B cell (primary cell): Measurements from ENCODE around the gene TRPM7. TPM values are rescaled to one million over a fixed set of nuclear protein-coding genes. Genes with fewer than 3 reads are reported as not detected.

Experiments used
- ATAC-seq: fragments of 200-7000 bp; cut with Tn5 transposase; one replicate; pipeline ENCODE4 v1.10.0; 2021; ENCODE audit warnings: low read depth, mild to moderate bottlenecking, moderate number of reproducible peaks, moderate library complexity
- CTCF ChIA-PET: fragments of 350-600 bp; sonication (Branson Sonifier 250); formaldehyde crosslinking; loops from one replicate; lab custom pipeline; 2021; ENCODE audit warnings: antibody characterized with exemption, inconsistent platforms; lab: Charles Lee
- POLR2A ChIA-PET: fragments of 350-600 bp; sonication (Branson Sonifier 250); formaldehyde crosslinking; loops from one replicate; lab custom pipeline; 2021; ENCODE audit warnings: antibody characterized with exemption; lab: Charles Lee
- DNase-seq: peaks from one replicate; pipeline ENCODE4 v3.0.0; 2013
- H2AFZ ChIP-seq: 2 replicates; pipeline ENCODE4 v1.6.1; 2012; ENCODE audit warnings: mild to moderate bottlenecking, low read depth, low read length; ENCODE audit not compliant: insufficient read depth, poor library complexity, severe bottlenecking
- H3K27ac ChIP-seq, 2 donors: 1 replicate in 1 of 2; 2 replicates in 1 of 2; pipeline ENCODE4 v1.5.1; 2012 to 2013; ENCODE audit warnings: low read length in 2 of 2, mild to moderate bottlenecking in 2 of 2, moderate library complexity in 1 of 2
- H3K27me3 ChIP-seq, 4 experiments: fragments of 200-600 bp in 1 of 4; sonication (generic) in 1 of 4; replicated peaks in 1 of 4; 1 replicate in 2 of 4; 2 replicates in 2 of 4; pipeline versions ENCODE4 v1.6.1 to v1.7.0; 2013 to 2016; ENCODE audit warnings: low read length in 3 of 4, mild to moderate bottlenecking in 2 of 4, mixed read lengths in 1 of 4, moderate library complexity in 1 of 4; ENCODE audit not compliant: insufficient read depth in 4 of 4, control insufficient read depth in 3 of 4; ENCODE audit errors: control extremely low read depth in 1 of 4
- H3K36me3 ChIP-seq, 2 experiments: replicated peaks in 1 of 2; 1 replicate in 1 of 2; 2 replicates in 1 of 2; pipeline versions ENCODE4 v1.6.1 to v1.7.1; 2013; ENCODE audit warnings: low read length in 1 of 2; ENCODE audit not compliant: insufficient read depth in 2 of 2, control insufficient read depth in 1 of 2; ENCODE audit errors: control extremely low read depth in 1 of 2, extremely low read depth in 1 of 2
- H3K4me1 ChIP-seq, 2 donors: fragments of 200-600 bp in 1 of 2; sonication (generic) in 1 of 2; 1 replicate in 1 of 2; 2 replicates in 1 of 2; pipeline versions ENCODE4 v1.5.1 to v1.6.1; 2013 to 2017; ENCODE audit warnings: low read length in 2 of 2; ENCODE audit not compliant: control insufficient read depth in 2 of 2, insufficient read depth in 2 of 2
- H3K4me2 ChIP-seq: replicated peaks from 2 replicates; pipeline ENCODE3; 2012; ENCODE audit warnings: mild to moderate bottlenecking, low read depth, low read length; ENCODE audit not compliant: poor library complexity, severe bottlenecking
- H3K4me3 ChIP-seq, 5 experiments: fragments of 200-600 bp in 1 of 5; sonication (generic) in 1 of 5; 1 replicate in 3 of 5; 2 replicates in 2 of 5; pipeline versions ENCODE4 v1.5.1 to v1.7.0; 2011 to 2016; ENCODE audit warnings: low read length in 4 of 5, mild to moderate bottlenecking in 4 of 5, low read depth in 2 of 5, control low read depth in 1 of 5, moderate library complexity in 1 of 5; ENCODE audit not compliant: insufficient read depth in 1 of 5; ENCODE audit errors: control extremely low read depth in 1 of 5, extremely low read depth in 1 of 5
- H3K79me2 ChIP-seq: fragments of 200-600 bp; sonication (generic); one replicate; pipeline ENCODE4 v1.6.0; 2016; ENCODE audit warnings: low read length; ENCODE audit not compliant: control insufficient read depth, insufficient read depth
- H3K9ac ChIP-seq: fragments of 200-600 bp; sonication (generic); 2 replicates; pipeline ENCODE4 v1.6.1; 2017; ENCODE audit warnings: mild to moderate bottlenecking, low read length, moderate library complexity
- H3K9me3 ChIP-seq, 3 donors: one replicate each; pipeline versions ENCODE4 v1.6.1 to v1.7.1; 2013; ENCODE audit warnings: low read length in 2 of 3; ENCODE audit not compliant: control insufficient read depth in 2 of 3, insufficient read depth in 1 of 3; ENCODE audit errors: control extremely low read depth in 1 of 3
- H4K20me1 ChIP-seq: 2 replicates; pipeline ENCODE4 v1.6.0; 2012; ENCODE audit warnings: mild to moderate bottlenecking, low read length; ENCODE audit not compliant: insufficient read depth, control insufficient read depth, poor library complexity, severe bottlenecking
- H3K27ac Mint-ChIP-seq: one replicate; pipeline ENCODE4 v1.8.0; 2021; ENCODE audit warnings: mixed read lengths
- H3K27me3 Mint-ChIP-seq: one replicate; pipeline ENCODE4 v1.8.0; 2021; ENCODE audit warnings: mixed read lengths
- H3K4me1 Mint-ChIP-seq: one replicate; pipeline ENCODE4 v1.8.0; 2021; ENCODE audit warnings: mixed read lengths
- H3K4me3 Mint-ChIP-seq: one replicate; pipeline ENCODE4 v1.8.0; 2021; ENCODE audit warnings: mixed read lengths
- H3K9me3 Mint-ChIP-seq: one replicate; pipeline ENCODE4 v1.8.0; 2022; ENCODE audit warnings: mixed read lengths; ENCODE audit not compliant: insufficient read depth
- CTCF ChIP-seq: fragments of 200-600 bp; IDR thresholded peaks from one replicate; pipeline ENCODE4 v1.8.0; 2022; ENCODE audit warnings: antibody characterized with exemption, mild to moderate bottlenecking
- EZH2 ChIP-seq: IDR thresholded peaks from 2 replicates; pipeline ENCODE4 v1.6.1; 2012; ENCODE audit warnings: borderline replicate concordance, low read depth, mild to moderate bottlenecking, moderate library complexity, low read length; ENCODE audit not compliant: insufficient read depth, poor library complexity, severe bottlenecking
- WGBS: methylation state at CpG from one replicate; pipeline ENCODE4 v1.1.5; 2013; ENCODE audit warnings: missing lambda C conversion rate; ENCODE audit not compliant: insufficient coverage; 5-methylcytosine and 5-hydroxymethylcytosine counted together
- intact Hi-C: fragments of 100-400 bp; cut with micrococcal nuclease; formaldehyde crosslinking; loops from one replicate; pipeline ENCODE4 v1.10.0; 2022
- polyA plus RNA-seq: library from polyadenylated mRNA; depleted of rRNA; stranded (reverse); fragments of >200 nt; gene quantifications from 2 replicates; pipeline ENCODE4 v1.2.3, GENCODE V29; 2012
- total RNA-seq, 2 donors: library from RNA; stranded (reverse); fragments of 120-200 nt in 1 of 2; gene quantifications; 1 replicate in 1 of 2; 2 replicates in 1 of 2; pipeline versions ENCODE4 v1.2.3 to v1.2.4, GENCODE V29; 2013 to 2022

Gene TRPM7
- total and polyA plus RNA-seq, 2 donors (not counting 1 experiment from before 2014, with no cell fraction given), result 12.5 to 77.2 TPM

DNA sequence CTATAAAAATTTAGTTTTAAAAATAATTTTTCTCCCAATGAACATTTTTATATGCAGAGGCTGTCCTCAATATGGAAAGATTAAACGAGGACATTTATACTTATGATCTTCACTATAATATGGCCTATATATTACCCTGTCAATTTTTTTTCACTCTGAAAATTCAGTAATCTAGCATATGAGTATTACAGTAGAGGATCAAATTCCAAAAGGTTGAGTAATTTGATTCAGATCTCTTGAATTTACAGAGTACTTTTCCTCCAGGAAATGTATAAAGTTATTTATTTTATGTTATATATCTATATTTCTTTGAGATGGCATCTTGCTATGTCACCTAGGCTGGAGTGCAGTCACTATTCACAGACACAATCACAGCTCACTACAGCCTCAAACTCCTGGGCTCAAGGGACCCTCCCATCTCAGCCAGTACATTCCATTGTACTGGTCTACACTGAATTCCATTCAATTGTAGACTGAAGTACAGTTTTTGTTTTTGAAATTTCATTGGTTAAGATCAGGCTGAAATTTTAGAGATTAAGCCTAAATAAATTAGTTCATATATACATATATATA lies 16.3 kb upstream of the TRPM7 start:
- H2AFZ ChIP-seq, result no peak overlapping the region
- no peak overlapping the region for H3K4me3 ChIP-seq
- H3K27me3 Mint-ChIP-seq, result no peaks in the 10 kb centered on the region
- H3K9ac ChIP-seq, result no peak overlapping the region
- WGBS, result no CpG with 5 or more reads among the region's 1 CpG
- no peaks in the 10 kb centered on the region for H3K9me3 Mint-ChIP-seq
- no peaks in the 10 kb centered on the region for H3K79me2 ChIP-seq
- no peaks in the 10 kb centered on the region for H3K4me1 ChIP-seq
- no peak overlapping the region for H3K4me2 ChIP-seq
- H3K36me3 ChIP-seq, result peaks cover 2 to 9% of the 10 kb centered on the region in 2 experiments
- TF ChIP-seq EZH2, result no peak
- no peak for TF ChIP-seq CTCF
- intact Hi-C loops, result no loop called here
- H3K27me3 ChIP-seq, result no peaks in the 10 kb centered on the region
- H3K9me3 ChIP-seq, result no peaks in the 10 kb centered on the region
- H3K27ac ChIP-seq, result no peak overlapping the region
- CTCF ChIA-PET, result no interaction called here
- ATAC-seq (no peak), DNase-seq (no peak)
- H4K20me1 ChIP-seq, result no peaks in the 10 kb centered on the region
- POLR2A ChIA-PET, result no interaction called here
- no peaks in the 10 kb centered on the region for H3K4me1 Mint-ChIP-seq
- no peak overlapping the region for H3K4me3 Mint-ChIP-seq
- no peak overlapping the region for H3K27ac Mint-ChIP-seq

GRCh38 chr15:50698101-50698500 lies 11.5 kb upstream of the TRPM7 start:
- H3K4me3 Mint-ChIP-seq, result no peak overlapping the region
- H4K20me1 ChIP-seq, result no peaks in the 10 kb centered on the region
- intact Hi-C loops, result no loop called here
- no peaks in the 10 kb centered on the region for H3K4me1 ChIP-seq
- H3K27me3 Mint-ChIP-seq, result no peaks in the 10 kb centered on the region
- H2AFZ ChIP-seq, result no peak overlapping the region
- H3K27ac Mint-ChIP-seq, result no peak overlapping the region
- H3K9me3 Mint-ChIP-seq, result no peaks in the 10 kb centered on the region
- no peaks in the 10 kb centered on the region for H3K36me3 ChIP-seq
- POLR2A ChIA-PET, result no interaction called here
- no peak overlapping the region for H3K9ac ChIP-seq
- DNase-seq (no peak), ATAC-seq (no peak)
- CTCF ChIA-PET, result interaction anchor here (1.1 to 1.6 kb wide), 2 partner anchors 14 to 210 kb away, joined by 3 read pairs; no protein-coding TSS in a partner anchor
- no peak overlapping the region for H3K27ac ChIP-seq
- no peak overlapping the region for H3K4me3 ChIP-seq
- H3K4me2 ChIP-seq, result no peak overlapping the region
- no peaks in the 10 kb centered on the region for H3K79me2 ChIP-seq
- TF ChIP-seq CTCF (no peak), EZH2 (no peak)
- H3K9me3 ChIP-seq, result peaks cover 0 to 5% (median 0%) of the 10 kb centered on the region in 3 donors
- 90% methylated on average over 2 of the region's 8 CpGs for WGBS
- no peaks in the 10 kb centered on the region for H3K27me3 ChIP-seq
- H3K4me1 Mint-ChIP-seq, result no peaks in the 10 kb centered on the region
